Coronary artery (tissue), 2 donors: Measurements from ENCODE around the gene IDH3G.

Source experiments
- DNase-seq: peaks from one replicate; pipeline ENCODE4 v3.0.0-alpha.2; 2017; ENCODE audit warnings: low spot score
- H3K27ac ChIP-seq, 2 donors: fragments of 200-600 bp; sonication (generic); one replicate each; pipeline ENCODE4 v1.5.1; 2016 to 2019
- H3K4me3 ChIP-seq: fragments of 200-600 bp; sonication (generic); 2 replicates; pipeline ENCODE4 v1.5.1; 2016; ENCODE audit warnings: mild to moderate bottlenecking, moderate library complexity
- TF ChIP-seq, protein P1 (sequence below): fragments of 200-600 bp; sonication (generic); IDR thresholded peaks from one replicate; pipeline ENCODE4 v1.5.1; 2019; ENCODE audit warnings: antibody characterized with exemption

The IDH3G gene

GRCh38 chrX:153772316-153773217 is 21.6 kb downstream of the IDH3G start:
- no peak overlapping the region for H3K4me3 ChIP-seq
- DNase-seq = peak; percentile 73
- no peak overlapping the region for H3K27ac ChIP-seq
- TF ChIP-seq, protein P1, sequence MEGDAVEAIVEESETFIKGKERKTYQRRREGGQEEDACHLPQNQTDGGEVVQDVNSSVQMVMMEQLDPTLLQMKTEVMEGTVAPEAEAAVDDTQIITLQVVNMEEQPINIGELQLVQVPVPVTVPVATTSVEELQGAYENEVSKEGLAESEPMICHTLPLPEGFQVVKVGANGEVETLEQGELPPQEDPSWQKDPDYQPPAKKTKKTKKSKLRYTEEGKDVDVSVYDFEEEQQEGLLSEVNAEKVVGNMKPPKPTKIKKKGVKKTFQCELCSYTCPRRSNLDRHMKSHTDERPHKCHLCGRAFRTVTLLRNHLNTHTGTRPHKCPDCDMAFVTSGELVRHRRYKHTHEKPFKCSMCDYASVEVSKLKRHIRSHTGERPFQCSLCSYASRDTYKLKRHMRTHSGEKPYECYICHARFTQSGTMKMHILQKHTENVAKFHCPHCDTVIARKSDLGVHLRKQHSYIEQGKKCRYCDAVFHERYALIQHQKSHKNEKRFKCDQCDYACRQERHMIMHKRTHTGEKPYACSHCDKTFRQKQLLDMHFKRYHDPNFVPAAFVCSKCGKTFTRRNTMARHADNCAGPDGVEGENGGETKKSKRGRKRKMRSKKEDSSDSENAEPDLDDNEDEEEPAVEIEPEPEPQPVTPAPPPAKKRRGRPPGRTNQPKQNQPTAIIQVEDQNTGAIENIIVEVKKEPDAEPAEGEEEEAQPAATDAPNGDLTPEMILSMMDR = no peak

GRCh38 chrX:153771415-153772315 is 22.5 kb downstream of the IDH3G start:
- TF ChIP-seq, protein P1 = no peak
- Histone ChIP-seq H3K4me3 (no peak overlapping the region), H3K27ac (no peak overlapping the region)
- peak; percentile 65 for DNase-seq

DNA sequence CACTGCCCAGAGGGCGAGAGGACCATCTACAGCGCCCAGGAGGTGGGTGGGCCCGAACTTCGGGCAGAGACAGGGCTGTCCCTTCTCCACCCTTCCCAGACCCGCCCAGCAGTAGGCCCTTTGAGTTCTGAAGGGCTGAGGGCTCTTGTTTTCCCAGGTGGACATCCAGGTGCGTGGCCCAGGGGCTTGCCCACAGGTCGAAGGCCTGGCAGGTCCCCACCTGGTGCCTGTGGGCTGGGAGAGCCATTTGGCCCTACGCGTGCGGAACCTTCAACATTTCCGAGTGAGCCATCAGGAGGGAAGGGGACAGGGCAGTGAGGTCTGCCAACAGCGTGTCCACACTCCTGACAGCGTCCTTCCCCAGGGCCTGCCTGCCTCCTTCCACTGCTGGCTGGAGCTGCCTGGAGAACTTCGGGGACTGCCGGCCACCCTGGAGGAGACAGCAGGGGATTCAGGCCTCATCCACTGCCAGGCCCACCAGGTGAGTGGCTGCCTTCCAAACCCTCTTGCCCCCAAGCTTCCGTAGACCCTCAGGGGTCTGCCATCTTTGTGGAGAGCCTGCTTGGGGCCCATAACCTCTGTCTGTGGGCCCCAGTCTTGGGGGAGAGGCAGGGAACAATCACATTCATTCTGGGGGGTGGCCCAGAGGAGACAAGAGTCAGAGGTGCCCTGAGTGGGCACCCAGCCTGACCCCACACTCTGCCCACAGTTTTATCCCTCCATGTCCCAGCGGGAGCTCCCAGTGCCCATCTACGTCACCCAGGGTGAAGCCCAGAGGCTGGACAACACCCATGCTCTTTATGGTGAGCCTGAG is 23.4 kb downstream of the IDH3G start:
- H3K27ac ChIP-seq = no peak overlapping the region
- DNase-seq = peak; percentile 64
- TF ChIP-seq, protein P1 = no peak
- no peak overlapping the region for H3K4me3 ChIP-seq

GRCh38 chrX:153769865-153770600 is 24.1 kb downstream of the IDH3G start:
- no peak overlapping the region for H3K27ac ChIP-seq
- no peak overlapping the region for H3K4me3 ChIP-seq
- TF ChIP-seq, protein P1 = no peak
- peak; percentile 71 for DNase-seq

GRCh38 chrX:153769158-153769864 is 24.9 kb downstream of the IDH3G start:
- no peak overlapping the region for H3K27ac ChIP-seq
- TF ChIP-seq, protein P1 = no peak
- DNase-seq = peak; percentile 55

More at GRCh38 chrX:153769158-153769864, 24.9 kb downstream of the IDH3G start:
- no peak overlapping the region for H3K4me3 ChIP-seq
